Measurements from ENCODE around the gene NBPF3. TPM values are rescaled to one million over a fixed set of nuclear protein-coding genes. Genes with fewer than 3 reads are reported as not detected.

NBPF3 gene
- total RNA-seq, 1 experiment from 2014 or later, result 17.3 TPM

DNA sequence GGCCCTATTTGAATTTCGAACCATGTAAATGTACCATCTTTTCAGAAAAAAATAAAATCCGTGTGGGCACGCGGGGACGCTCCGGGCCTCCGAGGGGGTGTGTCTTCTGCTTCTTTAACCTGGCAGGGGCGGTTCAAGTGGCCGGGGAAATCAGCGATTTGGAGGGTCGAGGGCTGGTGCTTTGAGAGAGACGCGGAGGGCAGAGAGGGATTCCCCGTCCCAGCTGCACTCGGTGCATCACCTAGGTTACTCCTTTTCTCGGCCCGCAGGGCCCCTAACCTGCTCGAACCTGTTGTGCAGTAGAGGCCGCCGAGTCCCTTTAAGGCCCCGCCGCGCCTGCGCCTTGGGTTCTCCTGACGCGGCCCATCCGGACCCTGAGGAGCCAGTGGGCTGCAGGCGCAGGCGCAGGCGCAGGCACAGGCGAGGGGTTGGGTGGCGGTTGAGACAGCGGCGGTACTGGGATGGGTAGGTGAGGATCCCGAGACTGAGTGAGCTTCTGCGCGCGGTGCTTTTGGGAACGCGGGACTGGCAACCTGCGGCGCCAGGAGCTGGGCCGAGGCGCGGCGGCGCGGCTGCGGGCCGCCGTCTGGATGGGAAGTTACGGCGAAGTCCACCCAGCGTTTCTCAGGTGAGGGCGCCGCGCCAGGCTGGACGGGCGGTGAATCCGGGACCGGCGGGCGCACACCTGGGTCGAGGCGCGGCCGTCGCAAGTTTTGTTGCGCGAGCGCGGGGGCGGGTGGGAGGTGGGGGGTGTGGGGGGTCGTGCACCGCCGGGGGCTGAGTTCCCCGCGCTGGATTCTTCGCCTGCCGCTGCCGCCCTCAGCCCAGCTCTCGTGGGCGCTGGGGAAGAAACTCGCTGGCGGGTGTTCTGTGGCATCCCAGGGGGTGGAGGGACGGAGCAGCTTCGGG lies at the start of gene NBPF3 (continued):
- TF ChIP-seq, protein P1, sequence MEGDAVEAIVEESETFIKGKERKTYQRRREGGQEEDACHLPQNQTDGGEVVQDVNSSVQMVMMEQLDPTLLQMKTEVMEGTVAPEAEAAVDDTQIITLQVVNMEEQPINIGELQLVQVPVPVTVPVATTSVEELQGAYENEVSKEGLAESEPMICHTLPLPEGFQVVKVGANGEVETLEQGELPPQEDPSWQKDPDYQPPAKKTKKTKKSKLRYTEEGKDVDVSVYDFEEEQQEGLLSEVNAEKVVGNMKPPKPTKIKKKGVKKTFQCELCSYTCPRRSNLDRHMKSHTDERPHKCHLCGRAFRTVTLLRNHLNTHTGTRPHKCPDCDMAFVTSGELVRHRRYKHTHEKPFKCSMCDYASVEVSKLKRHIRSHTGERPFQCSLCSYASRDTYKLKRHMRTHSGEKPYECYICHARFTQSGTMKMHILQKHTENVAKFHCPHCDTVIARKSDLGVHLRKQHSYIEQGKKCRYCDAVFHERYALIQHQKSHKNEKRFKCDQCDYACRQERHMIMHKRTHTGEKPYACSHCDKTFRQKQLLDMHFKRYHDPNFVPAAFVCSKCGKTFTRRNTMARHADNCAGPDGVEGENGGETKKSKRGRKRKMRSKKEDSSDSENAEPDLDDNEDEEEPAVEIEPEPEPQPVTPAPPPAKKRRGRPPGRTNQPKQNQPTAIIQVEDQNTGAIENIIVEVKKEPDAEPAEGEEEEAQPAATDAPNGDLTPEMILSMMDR (IDR thresholded peaks at IDR 0.05 in 2 of 3, conservative IDR thresholded peaks at IDR 0.05 in 1 of 3; ENCODE audit: borderline replicate concordance in 1 of 3, insufficient read depth in 1 of 3, low read depth in 2 of 3, low read length in 2 of 3), result no peak
- no peak for TF ChIP-seq YY1 (IDR thresholded peaks at IDR 0.05; ENCODE audit: extremely low read depth, insufficient replicate concordance, low read depth, low read length)
- TF ChIP-seq ZFX (IDR thresholded peaks at IDR 0.05), result peak; percentile 59; the same call in 1 of the 2 replicates

- BruUV-seq (replicated peaks), result no TSS peak
- no peak overlapping the region for H3K9ac ChIP-seq (ENCODE audit: low read length)
- H3K9me3 ChIP-seq (ENCODE audit: control insufficient read depth in 1 of 2, insufficient read depth in 1 of 2, low read depth in 1 of 2, low read length in 2 of 2), result no peaks in the 10 kb centered on the region
- H3K27ac ChIP-seq (ENCODE audit: low read depth, low read length), result no peak overlapping the region
- H3K9me2 ChIP-seq (ENCODE audit: insufficient read depth), result no peaks in the 10 kb centered on the region
- H3K79me2 ChIP-seq (ENCODE audit: insufficient read depth, low read length), result no peaks in the 10 kb centered on the region
- ATAC-seq (no peak), DNase-seq (ENCODE audit: low read depth, low spot score) (no peak)
- H3K36me3 ChIP-seq (ENCODE audit: control insufficient read depth in 1 of 2, insufficient read depth in 2 of 2, low read length in 2 of 2), result no peaks in the 10 kb centered on the region
- H2AFZ ChIP-seq (ENCODE audit: low read depth, low read length, poor library complexity, severe bottlenecking), result no peak overlapping the region
- H4K20me1 ChIP-seq (ENCODE audit: insufficient read depth), result no peaks in the 10 kb centered on the region
- TF ChIP-seq CBX3 (IDR thresholded peaks at IDR 0.05; ENCODE audit: low read depth), result no peak
- intact Hi-C loops (cut with micrococcal nuclease), result no loop called here
- H3K27me3 ChIP-seq (ENCODE audit: insufficient read depth, low read length), result no peaks in the 10 kb centered on the region
- no peak overlapping the region for H3K4me2 ChIP-seq (ENCODE audit: low read length)
- ChIA-PET RAD21 (ENCODE audit: low non-redundant PET in 1 of 2, low total read pairs in 2 of 2, uncharacterized antibody in 2 of 2, unreplicated experiment in 2 of 2) (no interaction called here), POLR2A (no interaction called here), CTCF (no interaction called here)
- no peaks in the 10 kb centered on the region for H3K4me1 ChIP-seq (ENCODE audit: control insufficient read depth in 1 of 2, insufficient read depth in 2 of 2, low read length in 2 of 2)
- no peak overlapping the region for H3K4me3 ChIP-seq (replicated peaks in 1 of 2; ENCODE audit: low read depth in 1 of 2, low read length in 2 of 2)
Measured at GRCh38 chr1:21391497-21391896, 48.4 kb upstream of the NBPF3 start.
